SHP77 (cell line): ENCODE measurements around the gene SMIM22.

Experiments
- DNase-seq, 2 experiments: peaks; one replicate each; lab custom pipeline; 2025; lab: John Stamatoyannopoulos, UW

SMIM22 gene

GRCh38 chr16:4795828-4796572 is 831 bp downstream of the SMIM22 start:
- DNase-seq, result no peak

DNA sequence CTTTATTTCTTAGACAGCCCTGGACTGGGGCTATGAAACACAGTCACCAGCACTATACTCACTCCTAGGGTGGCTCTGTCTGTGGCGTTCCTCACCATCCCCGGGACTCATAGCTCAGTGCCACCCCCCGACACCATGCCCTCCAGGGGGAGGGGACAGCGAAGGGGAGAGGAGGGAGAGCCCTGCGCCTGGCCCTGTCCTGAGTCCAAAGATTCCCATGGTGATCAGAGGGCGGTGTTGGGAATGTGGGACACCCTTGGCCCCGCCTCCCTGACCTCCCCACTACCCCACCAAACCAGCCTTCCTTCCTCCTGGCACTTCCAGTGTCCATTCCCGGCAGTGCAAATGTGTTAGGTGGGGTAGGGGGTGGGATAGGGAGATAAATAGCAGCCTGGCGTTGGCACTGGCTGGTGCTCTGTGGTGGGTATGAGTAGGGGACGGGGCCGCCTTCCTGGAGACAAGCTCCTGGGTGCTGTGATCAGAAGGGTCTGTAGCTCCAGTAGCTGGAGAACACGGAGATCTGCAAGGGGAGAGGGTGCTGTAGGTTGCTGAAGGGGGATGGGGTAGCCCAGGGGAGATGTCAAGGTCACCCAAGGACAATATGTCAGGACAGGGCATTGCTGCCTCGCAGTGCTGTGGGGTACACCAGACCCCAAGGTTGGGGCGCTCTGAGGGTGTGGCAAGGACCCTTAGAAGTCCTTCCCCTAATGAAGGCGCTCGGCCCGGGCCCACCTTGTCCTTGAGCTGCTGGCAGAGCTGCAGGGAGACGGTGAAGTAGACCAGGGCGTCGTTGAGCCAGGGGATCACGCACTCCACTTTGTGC is 2.0 kb downstream of the SMIM22 start:
- no peak for DNase-seq

DNA sequence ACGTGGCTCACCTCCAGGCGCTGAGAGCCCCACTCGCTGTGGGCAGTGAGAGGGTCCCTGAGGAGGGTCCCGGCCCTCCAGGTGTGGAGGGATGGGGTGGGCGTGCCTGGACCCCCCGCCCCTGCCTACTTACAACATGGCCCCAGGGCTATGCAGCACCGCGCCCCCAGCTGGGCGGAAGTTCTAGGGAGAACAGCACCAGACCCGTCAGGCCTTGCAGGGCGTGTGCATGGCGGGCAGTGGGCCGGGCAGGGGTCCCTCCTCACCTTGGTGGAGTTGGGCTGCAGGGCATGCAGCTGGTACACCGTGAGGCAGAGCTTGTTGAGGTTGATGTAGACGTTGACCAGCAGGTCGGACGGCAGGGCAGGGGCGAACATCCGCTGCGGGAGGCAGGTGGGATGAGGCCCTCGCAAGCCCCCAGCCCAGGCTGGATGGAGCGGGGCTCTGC is 2.7 kb downstream of the SMIM22 start:
- no peak for DNase-seq

- DNase-seq, result no peak
Observed at GRCh38 chr16:4798456-4798855, 3.3 kb downstream of the SMIM22 start.

- no peak for DNase-seq
Observed at GRCh38 chr16:4799171-4799855, 4.1 kb downstream of the SMIM22 start.

- DNase-seq, result peak; percentile 57 to 84
Observed at GRCh38 chr16:4800290-4801041, 5.3 kb downstream of the SMIM22 start.

DNA sequence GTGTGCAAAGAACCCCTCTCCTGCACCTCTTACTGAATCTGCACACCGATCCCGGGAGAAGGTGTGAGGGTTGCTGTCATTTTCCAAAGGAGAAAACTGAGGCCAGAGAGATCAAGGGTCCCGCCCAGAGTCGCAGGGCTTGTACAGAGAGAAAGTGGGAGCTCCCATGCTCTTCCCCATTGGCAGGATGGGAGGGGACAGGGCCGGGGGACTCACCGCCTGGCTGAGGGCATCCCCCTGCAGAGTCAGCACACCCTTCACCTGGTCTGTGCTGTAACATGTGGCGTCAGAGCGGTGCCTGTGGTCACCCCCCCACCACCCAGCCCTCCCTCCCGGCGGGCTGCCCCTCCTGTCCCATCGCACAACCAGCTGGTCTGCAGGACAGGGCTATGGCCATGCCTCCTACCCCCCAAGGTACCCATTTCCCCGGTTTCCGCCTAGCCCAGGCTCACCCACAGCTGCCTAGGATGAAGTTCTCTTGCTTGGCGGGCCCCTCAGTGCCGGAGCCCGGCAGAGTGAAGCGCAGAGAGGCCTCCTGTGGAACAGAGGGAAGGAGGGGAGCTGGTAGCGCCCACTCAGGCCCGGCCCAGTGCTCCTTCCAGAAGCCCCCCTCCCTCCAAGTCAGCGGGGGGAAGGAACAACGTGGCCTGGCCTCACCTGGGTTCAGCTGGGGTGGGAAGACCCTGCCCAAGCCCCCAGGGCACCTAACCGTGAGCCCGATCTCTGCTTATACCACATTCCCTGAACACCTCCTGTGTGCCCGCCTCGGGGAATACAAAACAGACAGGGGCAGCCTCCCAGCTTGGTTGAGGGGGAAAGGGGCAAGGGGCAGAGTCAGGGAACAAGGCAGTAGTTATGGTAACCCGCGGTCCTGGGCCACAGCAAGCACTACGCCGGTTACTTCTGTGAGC is 6.1 kb downstream of the SMIM22 start:
- DNase-seq, result no peak

DNA sequence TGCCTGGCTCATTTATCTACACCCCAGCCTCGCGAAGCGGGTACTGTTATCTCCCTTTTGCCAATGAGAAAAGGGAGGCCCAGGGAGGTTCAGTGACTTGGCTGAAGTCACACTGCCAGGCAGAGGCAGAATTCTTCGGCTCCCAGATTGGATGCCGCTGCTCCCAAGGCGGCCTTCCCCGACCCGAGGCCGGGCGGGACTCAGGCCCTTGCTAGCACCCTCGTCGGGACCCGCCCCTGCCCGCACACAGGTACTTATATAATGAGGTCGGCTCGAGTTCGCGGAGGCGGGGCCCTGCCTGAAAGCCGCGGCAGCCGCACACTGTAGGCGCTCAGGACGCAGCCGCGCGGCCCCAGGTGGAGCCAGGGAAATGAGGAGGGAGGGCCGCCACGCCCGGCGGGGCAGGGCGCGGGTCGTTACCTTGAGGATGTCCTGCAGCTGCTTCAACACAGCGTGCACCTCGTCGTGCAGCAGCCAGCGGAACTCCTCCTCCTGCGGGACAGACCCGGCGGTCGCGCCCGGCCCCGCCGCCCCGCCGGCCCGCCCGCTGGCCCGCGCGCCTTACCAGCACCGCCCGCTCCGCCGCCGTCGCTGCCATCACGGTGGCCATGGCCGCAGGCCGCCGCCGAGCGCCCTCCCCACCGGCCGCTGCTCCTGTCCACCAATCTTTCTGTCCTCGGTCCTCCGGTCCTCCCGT is 6.9 kb downstream of the SMIM22 start, which contains the start of gene ROGDI:
ROGDI (minus strand) TSS at position 672 of the 697 bp plus-strand sequence; CDS start at position 610, 62 bp downstream.
- DNase-seq, result peak; percentile 69 to 87

- peak; percentile 83 to 92 for DNase-seq
Observed at GRCh38 chr16:4802659-4803287, 7.6 kb downstream of the SMIM22 start.

GRCh38 chr16:4803401-4803844 is 8.3 kb downstream of the SMIM22 start:
- DNase-seq, result no peak

DNA sequence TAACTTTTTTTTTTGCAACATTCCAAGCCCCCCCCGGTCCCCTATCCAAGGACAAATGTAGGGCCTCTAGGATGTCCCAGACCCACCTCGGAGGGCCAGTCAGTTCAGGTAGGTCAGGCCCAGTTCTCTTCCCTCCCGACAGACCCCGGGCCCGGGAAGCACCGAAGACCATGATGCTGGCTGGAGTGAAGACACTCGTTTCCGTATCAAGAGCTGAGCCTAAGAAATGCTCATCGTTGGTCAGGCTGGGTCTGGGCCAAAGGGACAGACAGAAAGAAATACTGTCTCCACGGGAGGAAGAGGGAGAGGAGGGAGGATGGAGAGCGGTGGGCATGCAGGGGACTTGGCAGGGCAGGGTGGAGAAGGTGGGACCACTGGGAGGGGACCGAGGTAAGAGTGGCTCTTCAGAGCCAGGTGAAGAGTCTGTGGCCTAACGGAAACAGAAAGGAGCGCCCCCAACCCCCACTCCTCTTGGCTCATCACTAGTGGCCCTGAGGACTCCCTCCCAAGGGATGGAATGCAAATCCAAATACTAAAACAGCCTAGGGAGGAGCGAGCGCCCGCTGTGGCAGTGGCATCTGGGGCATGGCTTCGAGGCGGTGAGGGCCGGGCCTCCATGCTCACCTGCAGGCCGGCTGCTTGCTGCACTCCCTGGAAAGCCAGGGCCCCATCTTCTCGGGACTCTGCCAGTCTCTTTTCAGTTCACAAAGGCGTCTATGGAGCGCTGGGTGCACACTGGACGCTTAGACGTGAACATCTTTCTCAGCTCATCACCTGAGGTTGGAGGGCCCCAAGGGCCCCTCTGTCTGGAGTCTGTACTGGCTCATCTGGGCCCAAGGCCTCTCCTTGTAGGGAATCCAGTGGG is 9.0 kb downstream of the SMIM22 start:
- DNase-seq, result no peak

DNA sequence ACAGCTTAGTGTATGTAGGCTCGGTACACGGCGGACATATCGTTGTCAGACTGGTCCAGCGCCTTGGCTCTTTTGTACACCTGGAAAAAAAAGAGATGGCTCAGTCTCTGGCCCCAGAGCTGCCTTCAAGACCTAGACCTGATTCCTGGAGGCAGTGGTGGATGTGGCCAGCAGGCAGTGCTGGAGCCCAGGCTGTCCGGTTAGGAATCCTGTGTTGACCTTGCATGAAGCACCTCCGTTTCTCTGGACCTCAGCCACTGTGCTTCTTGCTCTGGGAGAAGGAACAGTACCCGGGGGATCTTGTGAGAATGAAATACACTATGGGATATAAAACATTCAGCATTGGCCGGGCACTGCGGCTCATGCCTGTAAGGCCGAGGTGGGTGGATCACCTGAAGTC is 10.1 kb downstream of the SMIM22 start:
- DNase-seq, result no peak

GRCh38 chr16:4806280-4806679 is 11.1 kb downstream of the SMIM22 start:
- DNase-seq, result no peak

- DNase-seq, result no peak
Observed at GRCh38 chr16:4811242-4811641, 16.1 kb downstream of the SMIM22 start.

DNA sequence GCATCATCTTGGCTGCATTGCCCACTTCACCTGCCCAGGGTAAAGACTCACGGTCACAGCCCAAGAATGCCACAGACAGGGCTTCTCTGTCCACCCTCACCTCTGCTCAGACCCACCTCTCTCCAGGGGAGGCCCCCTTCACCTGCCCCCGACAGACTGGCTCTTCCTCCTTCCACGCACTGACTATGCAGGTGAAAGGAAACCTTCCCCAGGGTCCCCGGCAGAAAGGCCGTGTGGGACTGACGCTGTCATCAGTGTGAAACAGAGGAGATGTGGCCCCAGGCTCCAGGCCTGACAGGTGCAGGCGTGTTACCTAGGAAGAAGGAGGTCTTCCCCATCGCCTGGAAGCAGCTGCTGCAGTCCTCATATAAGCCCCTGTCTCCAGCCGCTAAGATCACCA is 16.6 kb downstream of the SMIM22 start:
- no peak for DNase-seq

DNA sequence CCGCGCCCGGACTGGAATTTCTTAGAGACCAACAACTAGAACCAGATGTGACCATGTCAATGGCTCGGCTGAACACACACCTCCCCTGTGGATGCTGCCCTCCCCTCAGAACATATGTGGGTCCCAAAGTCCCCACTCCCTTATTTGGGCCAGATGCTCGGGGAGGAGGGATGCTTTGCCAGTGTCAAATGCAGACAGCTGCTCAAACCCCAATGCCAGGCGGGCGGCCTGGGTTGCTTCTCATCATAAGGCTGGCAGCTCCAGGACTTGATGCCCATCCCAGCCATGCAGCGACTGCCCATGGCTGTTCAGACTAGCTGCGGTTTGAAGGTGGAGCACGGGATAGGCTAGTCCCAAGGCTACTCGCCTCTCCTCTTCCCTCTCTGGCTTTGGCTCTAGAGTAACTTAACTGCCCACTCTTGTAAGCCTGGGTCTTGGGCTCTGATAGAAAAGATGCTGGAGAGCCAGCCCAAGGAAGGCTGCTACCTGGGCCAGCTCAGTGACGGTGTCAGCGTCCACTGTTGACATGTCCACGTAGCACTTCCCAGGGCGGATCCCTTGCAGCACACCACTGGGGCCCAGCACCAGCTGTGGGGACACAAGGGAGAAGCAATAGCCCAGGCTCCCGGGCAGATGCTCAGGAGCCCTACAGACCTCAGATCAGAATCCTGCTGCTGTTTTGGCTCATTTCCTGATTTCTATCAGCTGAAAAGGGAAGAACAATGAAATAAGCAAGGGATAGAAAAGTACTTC is 18.3 kb downstream of the SMIM22 start:
- no peak for DNase-seq

GRCh38 chr16:4814046-4814445 is 18.9 kb downstream of the SMIM22 start:
- no peak for DNase-seq
